GM18951 (cell line): Measurements from ENCODE around the gene GIT2.
"Not testable (repeated sequence)": the region's sequence is repeated elsewhere in the genome, so short reads cannot be mapped to it uniquely, and the experiment has no call there.

Experiments used
- POLR2A ChIP-seq: IDR thresholded peaks from 4 replicates; pipeline ENCODE4 v1.6.1; 2011; ENCODE audit warnings: mild to moderate bottlenecking; ENCODE audit not compliant: insufficient read length, insufficient read depth; ENCODE audit errors: extremely low read depth
- in situ Hi-C: fragments of 300-500 bp; cut with MboI; formaldehyde crosslinking; loops from one replicate; pipeline ENCODE4 v1.12.0; 2022; ENCODE audit warnings: low sequenced_read_pairs, mixed read lengths, inconsistent platforms; ENCODE audit not compliant: unreplicated experiment

The GIT2 gene

DNA sequence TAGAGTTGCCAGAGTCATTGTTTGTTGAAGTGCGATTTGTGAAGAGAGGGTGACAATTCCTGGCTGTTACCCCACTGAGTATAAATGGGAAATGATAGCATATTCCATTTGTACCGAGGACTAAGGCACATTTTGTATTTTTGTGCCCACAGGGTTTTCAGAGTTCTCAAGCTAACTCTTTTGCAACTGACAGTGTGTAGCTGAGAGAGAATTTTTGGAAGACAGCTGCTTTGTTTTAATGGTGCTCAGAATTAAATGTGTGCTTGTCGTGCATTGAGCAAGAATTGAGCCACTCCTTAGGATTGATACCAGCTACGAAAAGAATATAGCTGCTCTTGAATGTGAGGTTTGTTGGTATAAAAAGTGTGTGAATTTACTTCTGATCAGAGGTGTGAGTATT lies 24.8 kb upstream of the GIT2 start:
- in situ Hi-C loops, result no loop called here
- no peak for TF ChIP-seq POLR2A

DNA sequence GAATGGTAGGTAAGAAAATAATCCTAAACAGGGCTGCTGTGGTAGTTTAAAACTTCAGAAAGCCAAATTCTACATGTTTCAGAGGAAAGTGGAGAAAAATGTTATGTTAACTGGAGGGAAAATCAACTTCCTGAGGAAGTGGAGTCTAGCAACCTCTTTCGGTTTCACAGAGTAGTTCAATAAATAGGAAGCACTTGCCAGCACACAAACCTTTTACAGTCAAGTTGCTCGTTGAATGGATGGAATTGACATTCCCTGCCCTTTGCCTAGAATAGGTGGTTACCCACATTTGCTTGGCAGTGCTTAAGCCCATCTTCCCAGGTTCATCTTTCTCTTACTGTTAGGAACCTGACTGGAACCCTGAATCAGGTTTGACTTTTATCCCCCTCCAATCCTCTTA lies 19.0 kb upstream of the GIT2 start:
- no peak for TF ChIP-seq POLR2A
- in situ Hi-C loops, result no loop called here

DNA sequence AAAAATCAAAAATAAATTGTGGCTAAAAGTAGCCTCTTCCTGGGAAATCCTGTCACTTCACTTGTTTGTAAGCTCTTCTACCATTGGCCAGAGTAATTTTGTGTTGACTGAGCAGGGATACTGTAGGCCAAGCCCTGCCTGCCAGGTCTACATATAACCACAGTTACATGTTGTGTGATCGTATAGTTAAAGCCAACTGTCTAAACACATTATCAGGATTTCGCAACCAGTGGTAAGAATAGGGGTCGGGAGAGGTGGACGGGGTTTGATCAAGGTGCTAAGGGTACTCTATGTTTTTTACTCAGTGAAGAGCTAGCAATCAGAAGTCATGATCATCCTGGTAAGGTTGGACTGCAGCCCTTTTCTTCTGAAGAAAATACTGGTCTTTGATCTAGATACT lies 16.5 kb upstream of the GIT2 start:
- TF ChIP-seq POLR2A, result no peak
- in situ Hi-C loops, result no loop called here

DNA sequence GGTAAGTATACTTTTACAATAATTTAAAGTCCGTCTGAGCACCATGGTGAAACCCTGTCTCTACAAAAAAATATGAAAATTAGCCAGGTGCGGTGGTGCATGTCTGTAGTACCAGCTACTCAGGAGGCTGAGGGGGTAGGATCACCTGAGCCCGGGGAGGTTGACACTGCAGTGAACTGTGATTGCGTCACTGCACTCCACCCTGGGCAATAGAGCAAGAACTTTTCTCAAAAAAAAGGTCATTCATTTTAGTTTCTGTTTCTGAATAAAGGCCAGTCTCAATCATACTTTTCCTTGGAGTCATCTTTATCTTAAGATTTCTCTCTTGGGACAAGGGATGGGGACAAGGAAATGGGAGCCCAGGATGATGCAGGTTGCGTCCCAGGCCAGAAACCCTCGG lies 16.0 kb upstream of the GIT2 start:
- no peak for TF ChIP-seq POLR2A

DNA sequence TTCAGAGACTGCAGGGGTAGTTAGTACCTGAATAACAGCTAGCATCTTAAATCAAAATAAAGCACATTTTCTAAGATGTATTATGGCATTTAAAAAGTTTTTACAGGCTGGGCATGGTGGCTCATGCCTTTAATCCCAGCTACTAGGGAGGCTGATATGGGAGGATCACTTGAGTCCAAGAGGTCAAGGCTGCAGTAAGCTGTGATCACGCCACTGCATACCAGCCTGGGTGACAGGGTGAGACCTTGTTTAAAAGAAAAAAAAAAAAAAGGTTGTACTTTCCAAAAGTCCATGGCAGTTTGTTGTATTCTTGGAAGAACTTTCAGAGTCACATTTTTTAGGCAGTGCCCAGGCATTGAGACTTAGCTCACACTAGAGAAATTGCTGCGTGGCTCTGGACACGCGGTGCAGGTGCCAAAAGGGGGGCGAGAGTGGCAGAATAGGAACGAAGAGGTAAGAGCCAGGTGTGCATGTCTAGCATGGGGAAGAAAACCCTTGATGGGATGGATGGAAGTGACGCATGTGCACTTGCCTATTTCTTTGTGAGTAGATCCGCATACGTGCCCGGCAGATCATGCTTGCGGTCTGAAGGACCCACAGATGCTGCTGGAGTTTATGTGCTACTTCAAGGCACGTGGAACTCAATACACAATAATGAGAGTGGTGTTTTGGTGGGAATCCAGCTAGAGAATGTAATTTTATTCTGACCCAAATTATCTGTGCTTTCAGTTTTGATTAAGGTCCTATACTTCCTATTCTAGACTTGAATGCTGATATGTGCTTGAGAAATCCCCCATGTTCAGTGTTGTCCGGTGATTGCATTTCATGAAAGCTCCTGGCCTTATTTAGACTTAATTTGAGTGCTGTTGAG lies 14.9 kb upstream of the GIT2 start:
- TF ChIP-seq POLR2A, result peak; percentile 51
- in situ Hi-C loops, result no loop called here

More for the DNA sequence above, 16.0 kb upstream of the GIT2 start:
- in situ Hi-C loops, result no loop called here

DNA sequence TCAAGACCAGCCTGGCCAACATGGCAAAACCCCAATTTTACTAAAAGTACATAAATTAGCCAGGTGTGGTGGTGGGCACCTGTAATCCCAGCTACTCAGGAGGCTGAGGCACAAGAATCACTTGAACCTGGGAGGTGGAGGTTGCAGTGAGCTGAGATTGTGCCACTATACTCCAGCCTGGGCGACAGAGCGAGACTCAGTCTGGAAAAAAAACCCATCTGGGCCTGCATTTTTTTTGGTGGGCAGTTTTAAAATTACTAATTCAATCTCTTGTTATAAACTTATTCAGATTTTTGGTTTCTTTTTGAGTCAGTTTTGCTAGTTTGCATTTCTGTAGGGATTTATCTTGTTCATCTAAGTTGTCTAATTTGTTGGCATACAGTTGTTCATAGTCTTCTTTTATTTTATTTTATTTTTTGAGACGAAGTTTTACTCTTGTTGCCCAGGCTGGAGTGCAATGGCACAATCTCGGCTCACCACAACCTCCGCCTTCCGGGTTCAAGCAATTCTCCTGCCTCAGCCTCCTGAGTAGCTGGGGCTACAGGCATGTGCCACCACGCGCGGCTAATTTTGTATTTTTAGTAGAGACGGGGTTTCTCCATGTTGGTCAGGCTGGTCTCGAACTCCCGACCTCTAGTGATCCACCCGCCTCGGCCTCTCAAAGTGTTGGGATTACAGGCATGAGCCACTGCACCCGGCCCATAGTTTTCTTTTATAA lies 12.7 kb upstream of the GIT2 start:
- in situ Hi-C loops, result not testable (repeated sequence)

DNA sequence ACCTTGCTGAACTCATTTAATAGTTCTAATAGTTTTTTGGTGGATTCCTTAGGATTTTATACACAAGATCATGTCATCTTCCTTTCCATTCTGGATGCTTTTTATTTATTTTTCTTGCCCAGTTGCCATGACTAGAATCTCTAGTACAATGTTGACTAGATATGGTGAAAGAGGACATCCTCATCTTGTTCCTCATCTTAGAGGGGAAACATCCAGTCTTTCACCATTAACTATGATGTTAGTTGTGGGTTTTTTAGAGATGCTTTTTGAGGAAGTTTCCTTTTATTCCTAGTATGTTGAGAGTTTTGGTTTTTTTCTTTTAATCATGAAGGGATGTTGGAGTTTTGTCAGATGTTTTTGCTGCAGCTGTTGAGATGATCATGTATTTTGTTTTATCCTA lies 11.7 kb upstream of the GIT2 start:
- in situ Hi-C loops, result no loop called here
- TF ChIP-seq POLR2A, result no peak

DNA sequence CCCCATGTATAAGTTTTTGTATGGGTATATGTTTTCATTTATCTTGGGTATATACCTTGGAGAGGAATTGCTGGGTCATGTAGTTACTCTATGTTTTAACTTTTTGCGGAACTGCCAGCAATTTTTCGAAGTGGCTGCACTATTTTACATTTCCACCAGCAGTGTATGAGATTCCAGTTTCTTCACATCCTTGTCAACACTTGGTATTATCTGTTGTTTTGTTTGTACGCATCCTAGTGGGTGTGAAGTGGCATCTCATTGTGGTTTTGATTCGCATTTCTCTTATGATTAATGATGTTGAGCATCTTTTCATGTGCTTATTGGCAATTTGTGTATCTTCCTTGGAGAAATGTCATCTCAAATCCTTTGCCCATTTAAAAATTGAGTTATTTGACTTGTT lies 9.9 kb upstream of the GIT2 start:
- in situ Hi-C loops, result no loop called here
- TF ChIP-seq POLR2A, result no peak

DNA sequence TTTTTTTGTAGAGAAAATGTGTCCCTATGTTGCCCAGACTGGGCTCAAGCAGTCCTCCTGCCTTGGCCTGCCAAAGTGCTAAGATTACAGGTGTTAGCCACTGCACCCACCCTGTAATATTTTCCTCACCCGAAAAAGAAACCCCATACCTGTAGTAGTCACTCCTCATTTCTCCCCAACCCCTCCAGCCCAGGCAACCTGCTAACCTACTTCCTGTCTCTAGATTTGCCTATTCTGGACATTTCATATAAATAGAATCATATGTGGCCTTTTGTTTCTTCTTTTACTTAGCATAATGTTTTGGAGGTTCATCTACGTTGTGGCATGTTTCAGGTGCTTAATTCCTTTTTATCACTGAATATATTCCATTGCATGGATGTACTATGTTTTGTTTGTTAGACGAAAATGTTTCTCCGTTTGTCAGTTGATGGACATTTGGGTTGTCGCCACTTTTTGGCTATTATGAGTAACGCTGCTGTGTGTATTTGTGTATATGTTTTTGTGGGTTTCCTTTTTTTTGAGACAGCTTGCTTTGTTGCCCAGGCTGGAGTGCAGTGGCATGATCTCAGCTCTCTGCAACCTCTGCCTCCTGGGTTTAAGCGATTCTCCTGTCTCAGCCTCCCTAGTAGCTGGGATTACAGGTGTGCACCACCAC lies 9.3 kb upstream of the GIT2 start:
- in situ Hi-C loops, result no loop called here
- no peak for TF ChIP-seq POLR2A

DNA sequence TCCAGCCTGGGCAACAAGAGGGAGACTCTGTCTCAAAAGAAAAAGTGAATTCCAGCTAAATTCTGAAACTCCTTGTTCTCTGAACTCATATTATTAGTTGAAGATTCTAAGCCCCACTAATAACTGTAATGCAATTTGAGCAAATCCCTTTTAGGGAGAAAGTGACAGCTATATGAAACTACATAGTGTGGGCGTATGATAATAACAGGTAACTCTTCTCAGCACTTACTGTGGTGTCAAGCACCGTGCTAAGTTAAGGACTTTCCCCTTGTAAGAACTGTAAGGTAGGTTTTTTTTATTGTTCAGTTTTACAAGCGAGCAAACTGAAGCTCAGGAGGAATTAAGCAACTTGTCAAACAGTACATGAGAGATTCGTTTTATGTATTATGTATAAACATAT lies 8.4 kb upstream of the GIT2 start:
- no peak for TF ChIP-seq POLR2A

DNA sequence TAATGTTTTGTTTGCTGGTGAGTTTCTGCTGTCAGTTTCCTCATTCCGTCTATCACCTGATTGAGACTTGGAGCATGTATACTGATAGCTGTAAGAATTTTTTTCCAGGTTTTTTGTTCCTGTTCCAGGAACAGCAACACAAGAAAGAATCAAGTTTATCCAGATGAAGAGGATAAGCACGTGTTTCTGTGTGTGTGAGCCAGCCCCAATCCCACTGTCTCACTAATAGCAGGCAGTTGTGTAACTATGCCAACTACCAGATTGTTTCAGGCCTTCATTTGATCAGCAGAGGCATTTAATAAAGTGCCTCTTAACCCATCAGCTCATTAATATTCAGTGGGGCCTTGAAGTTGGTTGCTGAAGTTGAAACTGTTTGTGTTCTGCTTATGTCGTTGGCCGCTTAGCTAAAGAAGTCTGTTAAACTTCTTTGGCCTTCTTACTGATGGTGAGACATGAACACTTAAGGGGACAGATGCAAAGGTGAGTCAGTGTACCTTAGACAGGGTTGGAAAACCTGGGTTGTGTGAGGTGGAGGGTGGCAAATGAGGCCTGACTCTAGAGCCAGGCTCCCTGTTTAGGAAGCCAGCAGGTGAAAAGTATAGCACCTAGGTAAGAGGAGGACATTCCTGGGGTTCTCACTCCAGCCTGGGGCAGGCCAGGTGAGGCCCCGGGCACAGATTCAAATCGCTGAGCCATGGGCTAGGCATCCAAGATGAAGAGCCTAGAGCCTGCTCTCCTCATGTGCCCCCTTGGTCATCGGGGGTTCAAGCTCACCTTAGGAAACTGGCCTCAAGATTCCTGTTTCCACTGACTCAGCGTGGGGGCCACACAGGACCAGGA lies 6.7 kb upstream of the GIT2 start:
- no peak for TF ChIP-seq POLR2A
- in situ Hi-C loops, result no loop called here

More for the DNA sequence above, 8.4 kb upstream of the GIT2 start:
- in situ Hi-C loops, result no loop called here

DNA sequence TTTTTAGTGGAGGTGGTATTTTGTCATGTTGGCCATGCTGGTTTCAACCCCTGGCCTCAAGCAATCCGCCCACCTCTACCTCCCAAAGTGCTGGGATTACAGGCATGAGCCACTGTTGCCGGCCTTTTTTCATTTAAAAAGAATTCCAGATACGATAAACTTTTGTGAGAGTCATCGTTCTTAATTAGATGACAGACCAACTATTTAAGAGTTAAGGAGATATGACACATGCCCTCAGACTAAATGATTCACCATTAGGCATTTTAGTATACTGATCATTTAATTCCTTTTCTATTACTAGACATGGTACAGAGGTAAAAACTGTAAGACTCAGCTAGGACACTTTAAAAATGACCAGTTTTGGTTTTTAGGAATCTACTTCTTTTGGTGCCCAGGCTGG lies 5.4 kb upstream of the GIT2 start:
- in situ Hi-C loops, result no loop called here
- no peak for TF ChIP-seq POLR2A

DNA sequence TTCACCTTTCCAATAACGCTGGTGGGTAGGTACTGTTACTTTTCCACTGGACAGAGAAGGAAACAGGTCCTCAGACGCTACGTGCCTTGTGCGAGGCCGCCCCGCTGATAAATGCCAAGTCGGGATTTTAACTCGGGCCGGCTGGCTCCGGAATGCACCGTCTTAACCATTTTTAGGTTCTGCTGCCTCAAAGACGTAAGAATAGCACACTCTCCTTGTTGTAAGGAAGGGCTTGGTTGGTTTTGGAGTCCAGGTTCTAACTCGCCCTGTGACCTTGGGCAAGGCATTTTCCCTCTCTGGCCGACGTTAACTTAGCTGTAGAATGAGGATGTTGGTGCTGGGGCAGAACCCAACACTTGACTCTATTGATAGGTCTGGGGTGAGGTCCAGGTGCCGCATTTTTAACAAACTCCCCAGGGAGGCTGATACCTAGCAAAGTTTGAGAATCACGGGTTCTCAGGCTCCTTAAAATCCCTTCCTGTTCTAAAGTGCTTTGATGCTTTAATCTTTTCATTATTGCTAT lies 3.9 kb upstream of the GIT2 start:
- TF ChIP-seq POLR2A, result no peak
- in situ Hi-C loops, result no loop called here
